GM15510 (cell line): ENCODE results near the gene USP7.

Experiments used
- POLR2A ChIP-seq: IDR thresholded peaks from 3 replicates; pipeline ENCODE4 v1.6.1; 2011; ENCODE audit warnings: borderline replicate concordance; ENCODE audit not compliant: insufficient read length; ENCODE audit errors: extremely low read depth

Gene USP7

GRCh38 chr16:8862309-8863130 lies 101.2 kb downstream of the USP7 start:
- TF ChIP-seq POLR2A: no peak

- no peak for TF ChIP-seq POLR2A
These were observed 102.0 kb downstream of the USP7 start for GRCh38 chr16:8861563-8862308.

GRCh38 chr16:8859913-8860881 lies 103.5 kb downstream of the USP7 start:
- TF ChIP-seq POLR2A: no peak

- TF ChIP-seq POLR2A: no peak
These were observed 104.5 kb downstream of the USP7 start for GRCh38 chr16:8858994-8859912.

- TF ChIP-seq POLR2A: no peak
These were observed 107.7 kb downstream of the USP7 start for GRCh38 chr16:8855972-8856371.

- no peak for TF ChIP-seq POLR2A
These were observed 108.5 kb downstream of the USP7 start for GRCh38 chr16:8855051-8855786.

- TF ChIP-seq POLR2A: no peak
These were observed 109.3 kb downstream of the USP7 start for GRCh38 chr16:8854298-8854948.

- TF ChIP-seq POLR2A: no peak
These were observed 110.1 kb downstream of the USP7 start for GRCh38 chr16:8853611-8854010.

GRCh38 chr16:8853150-8853549 lies 110.6 kb downstream of the USP7 start:
- no peak for TF ChIP-seq POLR2A

GRCh38 chr16:8852534-8852933 lies 111.2 kb downstream of the USP7 start:
- TF ChIP-seq POLR2A: no peak

GRCh38 chr16:8851761-8852403 lies 111.8 kb downstream of the USP7 start:
- no peak for TF ChIP-seq POLR2A

- TF ChIP-seq POLR2A: no peak
These were observed 113.3 kb downstream of the USP7 start for GRCh38 chr16:8850279-8850885.

- no peak for TF ChIP-seq POLR2A
These were observed 114.2 kb downstream of the USP7 start for GRCh38 chr16:8849411-8850011.
